ENCODE results near the gene RUSC1. TPM values are rescaled to one million over a fixed set of nuclear protein-coding genes. Genes with fewer than 3 reads are reported as not detected.
"Not testable (repeated sequence)": the region's sequence is repeated elsewhere in the genome, so short reads cannot be mapped to it uniquely, and the experiment has no call there.

The RUSC1 gene
- total RNA-seq, 1 experiment from 2014 or later = 80.3 TPM

- TF ChIP-seq EZH2 (IDR thresholded peaks at IDR 0.05; ENCODE audit: low read length, unreplicated experiment) (no peak), EZH2phosphoT487 (IDR thresholded peaks at IDR 0.05; ENCODE audit: borderline replicate concordance, low read length) (no peak)
- TF ChIP-seq, protein P1, sequence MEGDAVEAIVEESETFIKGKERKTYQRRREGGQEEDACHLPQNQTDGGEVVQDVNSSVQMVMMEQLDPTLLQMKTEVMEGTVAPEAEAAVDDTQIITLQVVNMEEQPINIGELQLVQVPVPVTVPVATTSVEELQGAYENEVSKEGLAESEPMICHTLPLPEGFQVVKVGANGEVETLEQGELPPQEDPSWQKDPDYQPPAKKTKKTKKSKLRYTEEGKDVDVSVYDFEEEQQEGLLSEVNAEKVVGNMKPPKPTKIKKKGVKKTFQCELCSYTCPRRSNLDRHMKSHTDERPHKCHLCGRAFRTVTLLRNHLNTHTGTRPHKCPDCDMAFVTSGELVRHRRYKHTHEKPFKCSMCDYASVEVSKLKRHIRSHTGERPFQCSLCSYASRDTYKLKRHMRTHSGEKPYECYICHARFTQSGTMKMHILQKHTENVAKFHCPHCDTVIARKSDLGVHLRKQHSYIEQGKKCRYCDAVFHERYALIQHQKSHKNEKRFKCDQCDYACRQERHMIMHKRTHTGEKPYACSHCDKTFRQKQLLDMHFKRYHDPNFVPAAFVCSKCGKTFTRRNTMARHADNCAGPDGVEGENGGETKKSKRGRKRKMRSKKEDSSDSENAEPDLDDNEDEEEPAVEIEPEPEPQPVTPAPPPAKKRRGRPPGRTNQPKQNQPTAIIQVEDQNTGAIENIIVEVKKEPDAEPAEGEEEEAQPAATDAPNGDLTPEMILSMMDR (conservative IDR thresholded peaks at IDR 0.05; ENCODE audit: low read depth, low read length) = no peak
- intact Hi-C loops (cut with micrococcal nuclease) = no loop called here
- POLR2A ChIA-PET (ENCODE audit: unreplicated experiment) = no interaction called here
- BruUV-seq (replicated peaks) = no TSS peak
- no peak overlapping the region for H3K9ac ChIP-seq (ENCODE audit: low read length)
- no peaks in the 10 kb centered on the region for H3K9me2 ChIP-seq (replicated peaks; ENCODE audit: low read length)
- ATAC-seq (no peak), DNase-seq (no peak)
- no peak overlapping the region for H2AFZ ChIP-seq (ENCODE audit: low read length)
- no peaks in the 10 kb centered on the region for H4K20me1 ChIP-seq (ENCODE audit: low read length)
- no peaks in the 10 kb centered on the region for H3F3A ChIP-seq (ENCODE audit: low read length, unreplicated experiment)
- CTCF ChIA-PET = no interaction called here
- no peaks in the 10 kb centered on the region for H3K79me2 ChIP-seq (ENCODE audit: low read length)
- H3K27ac ChIP-seq (ENCODE audit: low read length) = no peak overlapping the region
- no peaks in the 10 kb centered on the region for H3K4me1 ChIP-seq (ENCODE audit: insufficient read depth, low read length)
- H3K27me3 ChIP-seq (ENCODE audit: low read length) = no peaks in the 10 kb centered on the region
- no peak overlapping the region for H3K4me3 ChIP-seq (ENCODE audit: low read length)
- H3K9me3 ChIP-seq (ENCODE audit: low read length) = no peaks in the 10 kb centered on the region
- no peaks in the 10 kb centered on the region for H3K36me3 ChIP-seq (ENCODE audit: low read depth, low read length)
- no peak overlapping the region for H3K4me2 ChIP-seq (ENCODE audit: low read length)
Observed at GRCh38 chr1:155285631-155286044, 35.1 kb upstream of the RUSC1 start.

DNA sequence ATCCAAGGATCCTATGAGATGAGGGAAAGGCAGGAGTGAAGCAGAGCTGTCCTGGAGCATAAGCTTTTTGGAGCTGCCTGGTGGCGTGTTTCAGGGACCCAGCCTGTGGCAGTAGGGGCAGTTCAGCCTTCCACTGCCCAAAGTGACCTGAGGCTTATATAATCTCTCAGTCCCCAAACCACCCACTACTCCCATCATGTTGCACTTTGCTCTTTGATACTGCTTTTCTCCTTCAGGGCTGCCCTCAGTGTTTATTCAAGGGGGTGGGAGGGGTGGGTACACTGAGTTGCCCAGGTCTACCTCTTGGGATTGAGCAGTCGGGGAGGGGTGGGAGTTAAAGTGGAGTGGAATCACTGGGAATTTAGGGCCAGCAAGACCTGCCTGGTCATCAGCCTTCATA lies 34.1 kb upstream of the RUSC1 start:
- ATAC-seq (no peak), DNase-seq (no peak)
- H2AFZ ChIP-seq (ENCODE audit: low read length) = no peak overlapping the region
- no peaks in the 10 kb centered on the region for H3K27me3 ChIP-seq (ENCODE audit: low read length)
- POLR2A ChIA-PET (ENCODE audit: unreplicated experiment) = no interaction called here
- intact Hi-C loops (cut with micrococcal nuclease) = no loop called here
- CTCF ChIA-PET = no interaction called here
- no peak overlapping the region for H3K4me3 ChIP-seq (ENCODE audit: low read length)
- no peaks in the 10 kb centered on the region for H3K79me2 ChIP-seq (ENCODE audit: low read length)
- no peaks in the 10 kb centered on the region for H4K20me1 ChIP-seq (ENCODE audit: low read length)
- H3F3A ChIP-seq (ENCODE audit: low read length, unreplicated experiment) = no peaks in the 10 kb centered on the region
- no peaks in the 10 kb centered on the region for H3K9me2 ChIP-seq (replicated peaks; ENCODE audit: low read length)
- H3K9me3 ChIP-seq (ENCODE audit: low read length) = no peaks in the 10 kb centered on the region
- no peak overlapping the region for H3K4me2 ChIP-seq (ENCODE audit: low read length)
- TF ChIP-seq, protein P1 (conservative IDR thresholded peaks at IDR 0.05; ENCODE audit: low read depth, low read length) = no peak
- TF ChIP-seq EZH2 (IDR thresholded peaks at IDR 0.05; ENCODE audit: low read length, unreplicated experiment) (no peak), EZH2phosphoT487 (IDR thresholded peaks at IDR 0.05; ENCODE audit: borderline replicate concordance, low read length) (no peak)
- H3K27ac ChIP-seq (ENCODE audit: low read length) = no peak overlapping the region
- BruUV-seq (replicated peaks) = no TSS peak
- H3K9ac ChIP-seq (ENCODE audit: low read length) = no peak overlapping the region
- no peaks in the 10 kb centered on the region for H3K4me1 ChIP-seq (ENCODE audit: insufficient read depth, low read length)
- H3K36me3 ChIP-seq (ENCODE audit: low read depth, low read length) = no peaks in the 10 kb centered on the region

DNA sequence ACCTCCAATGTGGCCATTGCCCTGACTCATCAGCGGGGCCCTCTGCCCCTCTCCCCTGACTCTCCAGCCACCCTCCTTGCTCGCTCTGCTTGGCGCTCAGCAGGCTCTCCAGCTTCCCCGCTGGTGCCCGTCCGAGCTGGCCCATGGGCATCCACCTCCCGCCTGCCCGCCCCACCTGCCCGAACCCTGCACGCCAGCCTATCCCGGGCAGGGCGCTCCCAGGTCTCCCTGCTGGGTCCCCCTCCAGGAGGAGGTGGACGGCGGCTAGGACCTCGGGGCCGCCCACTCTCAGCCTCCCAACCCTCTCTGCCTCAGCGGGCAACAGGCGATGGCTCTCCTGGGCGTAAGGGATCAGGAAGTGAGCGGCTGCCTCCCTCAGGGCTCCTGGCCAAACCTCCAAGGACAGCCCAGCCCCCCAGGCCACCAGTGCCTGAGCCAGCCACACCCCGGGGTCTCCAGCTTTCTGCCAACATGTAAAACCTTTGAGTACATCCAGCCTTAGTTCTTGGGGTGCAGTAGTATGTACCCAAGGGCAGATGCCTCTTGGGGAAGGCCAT lies 32.6 kb upstream of the RUSC1 start:
- Histone ChIP-seq H3F3A (ENCODE audit: low read length, unreplicated experiment) (no peaks in the 10 kb centered on the region), H3K9me3 (ENCODE audit: low read length) (no peaks in the 10 kb centered on the region), H3K27ac (ENCODE audit: low read length) (no peak overlapping the region), H2AFZ (ENCODE audit: low read length) (no peak overlapping the region), H3K79me2 (ENCODE audit: low read length) (no peaks in the 10 kb centered on the region), H3K9me2 (replicated peaks; ENCODE audit: low read length) (no peaks in the 10 kb centered on the region), H3K36me3 (ENCODE audit: low read depth, low read length) (no peaks in the 10 kb centered on the region), H3K9ac (ENCODE audit: low read length) (no peak overlapping the region), H3K4me1 (ENCODE audit: insufficient read depth, low read length) (no peaks in the 10 kb centered on the region), H3K4me2 (ENCODE audit: low read length) (no peak overlapping the region), H4K20me1 (ENCODE audit: low read length) (no peaks in the 10 kb centered on the region), H3K4me3 (ENCODE audit: low read length) (no peak overlapping the region), H3K27me3 (ENCODE audit: low read length) (no peaks in the 10 kb centered on the region)
- CTCF ChIA-PET = no interaction called here
- POLR2A ChIA-PET (ENCODE audit: unreplicated experiment) = no interaction called here
- ATAC-seq (no peak), DNase-seq (no peak)
- TF ChIP-seq, protein P1 (conservative IDR thresholded peaks at IDR 0.05; ENCODE audit: low read depth, low read length) = no peak
- no peak for TF ChIP-seq EZH2phosphoT487 (IDR thresholded peaks at IDR 0.05; ENCODE audit: borderline replicate concordance, low read length)
- no peak for TF ChIP-seq EZH2 (IDR thresholded peaks at IDR 0.05; ENCODE audit: low read length, unreplicated experiment)
- no TSS peak for BruUV-seq (replicated peaks)
- intact Hi-C loops (cut with micrococcal nuclease) = no loop called here

- H3F3A ChIP-seq (ENCODE audit: low read length, unreplicated experiment); H3K79me2 ChIP-seq (ENCODE audit: low read length); H3K9ac ChIP-seq (ENCODE audit: low read length); H3K4me2 ChIP-seq (ENCODE audit: low read length); ATAC-seq; H3K27me3 ChIP-seq (ENCODE audit: low read length); H3K4me3 ChIP-seq (ENCODE audit: low read length); BruUV-seq (replicated peaks); H2AFZ ChIP-seq (ENCODE audit: low read length); H3K9me2 ChIP-seq (replicated peaks; ENCODE audit: low read length); POLR2A ChIA-PET (ENCODE audit: unreplicated experiment); CTCF ChIA-PET; DNase-seq; H4K20me1 ChIP-seq (ENCODE audit: low read length); H3K4me1 ChIP-seq (ENCODE audit: insufficient read depth, low read length); intact Hi-C loops (cut with micrococcal nuclease); H3K9me3 ChIP-seq (ENCODE audit: low read length); H3K27ac ChIP-seq (ENCODE audit: low read length); H3K36me3 ChIP-seq (ENCODE audit: low read depth, low read length): not testable (repeated sequence)
Observed at GRCh38 chr1:155291006-155291405, 29.7 kb upstream of the RUSC1 start.
